ENCODE results near the gene BRIP1.

The BRIP1 gene

DNA sequence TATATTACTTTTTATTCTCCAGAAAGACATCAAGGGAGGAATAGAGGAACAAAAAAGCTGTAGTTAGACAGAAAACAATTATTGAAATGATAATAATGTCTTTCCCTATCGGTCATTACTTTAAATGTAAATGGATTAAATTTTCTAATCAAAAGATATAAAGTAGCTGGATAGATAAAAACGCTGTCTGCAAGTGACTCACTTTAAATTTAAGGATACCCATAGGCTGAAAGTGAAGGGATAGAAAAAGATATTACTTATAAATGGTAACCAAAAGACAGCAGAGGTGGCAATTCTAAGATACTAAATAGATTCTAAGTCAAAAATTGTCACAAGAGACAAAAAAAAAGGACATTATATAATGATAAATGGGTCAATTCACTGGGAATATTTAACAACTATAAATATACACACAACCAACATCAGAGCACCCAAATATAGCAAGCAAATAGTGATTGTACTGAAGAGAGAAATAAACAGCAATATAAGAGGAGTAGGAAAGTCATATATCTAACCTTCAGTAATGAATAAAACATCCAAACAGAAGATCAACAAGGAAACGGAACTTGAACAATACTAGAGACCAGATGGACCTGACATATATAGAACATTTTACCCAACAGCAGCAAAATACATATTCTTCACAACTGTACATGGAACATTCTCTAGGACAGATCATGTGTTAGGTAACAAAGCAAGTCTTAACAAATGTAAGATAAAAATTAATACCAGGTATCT is 116.9 kb downstream of the BRIP1 start:
- H3K27me3 ChIP-seq (ENCODE audit: control insufficient read depth, insufficient read depth, low read length) = no peaks in the 10 kb centered on the region
- no peak overlapping the region for H3K4me3 ChIP-seq (ENCODE audit: low read depth, low read length)
- H3K4me1 ChIP-seq (ENCODE audit: control insufficient read depth, insufficient read depth, low read length) = no peaks in the 10 kb centered on the region
- no peak overlapping the region for H3K9ac ChIP-seq (ENCODE audit: low read depth, low read length)
- peaks cover 13% of the 10 kb centered on the region for H3K9me3 ChIP-seq (ENCODE audit: control insufficient read depth, insufficient read depth, low read length)
- no peak overlapping the region for H3K27ac ChIP-seq (ENCODE audit: low read depth, low read length)
- peaks cover 14% of the 10 kb centered on the region for H3K36me3 ChIP-seq (ENCODE audit: control insufficient read depth, insufficient read depth, low read length)

DNA sequence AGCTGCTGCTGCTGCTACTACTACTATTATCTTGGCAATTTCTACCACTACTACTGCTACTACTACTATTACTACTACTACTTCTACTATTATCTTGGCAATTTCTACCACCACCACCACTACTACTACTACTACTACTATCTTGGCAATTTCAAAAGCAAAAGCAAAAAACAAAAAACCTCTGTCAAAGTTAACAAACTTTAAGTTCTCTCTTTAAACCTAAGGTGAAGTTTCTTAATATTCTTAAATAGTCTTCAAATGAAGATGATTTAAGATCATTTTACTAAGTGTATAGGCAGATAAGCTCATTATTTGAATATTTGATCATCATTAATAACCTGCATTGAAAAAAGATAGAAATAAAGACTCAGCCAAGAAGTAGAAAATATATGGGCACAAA is 118.5 kb downstream of the BRIP1 start:
- H3K27me3 ChIP-seq (ENCODE audit: control insufficient read depth, insufficient read depth, low read length) = no peaks in the 10 kb centered on the region
- H3K9me3 ChIP-seq (ENCODE audit: control insufficient read depth, insufficient read depth, low read length) = peaks cover 13% of the 10 kb centered on the region
- no peak overlapping the region for H3K9ac ChIP-seq (ENCODE audit: low read depth, low read length)
- no peak overlapping the region for H3K4me3 ChIP-seq (ENCODE audit: low read depth, low read length)
- no peak overlapping the region for H3K27ac ChIP-seq (ENCODE audit: low read depth, low read length)
- H3K4me1 ChIP-seq (ENCODE audit: control insufficient read depth, insufficient read depth, low read length) = no peaks in the 10 kb centered on the region
- peaks cover 27% of the 10 kb centered on the region for H3K36me3 ChIP-seq (ENCODE audit: control insufficient read depth, insufficient read depth, low read length)

DNA sequence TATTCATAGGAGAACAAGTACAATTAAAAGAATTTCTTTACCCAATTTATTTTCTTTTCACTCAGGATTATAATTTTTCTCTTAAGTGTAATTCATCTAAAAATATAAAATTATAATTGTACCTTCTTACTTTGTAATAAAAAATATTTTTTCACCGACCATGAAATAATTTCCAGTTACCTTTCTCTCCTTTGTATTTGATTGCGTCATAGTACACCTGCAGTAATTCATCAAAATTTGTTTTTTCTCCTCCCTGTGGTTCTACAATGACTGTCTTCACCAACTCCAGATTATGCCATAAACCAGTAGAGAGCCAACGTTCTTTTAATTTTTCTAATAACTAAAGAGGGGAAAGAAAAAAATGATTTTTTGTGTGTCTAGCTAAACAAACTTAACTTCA is 119.1 kb downstream of the BRIP1 start:
- Histone ChIP-seq H3K27ac (ENCODE audit: low read depth, low read length) (no peak overlapping the region), H3K9me3 (ENCODE audit: control insufficient read depth, insufficient read depth, low read length) (peaks cover 13% of the 10 kb centered on the region), H3K36me3 (ENCODE audit: control insufficient read depth, insufficient read depth, low read length) (peaks cover 28% of the 10 kb centered on the region), H3K4me1 (ENCODE audit: control insufficient read depth, insufficient read depth, low read length) (no peaks in the 10 kb centered on the region), H3K27me3 (ENCODE audit: control insufficient read depth, insufficient read depth, low read length) (no peaks in the 10 kb centered on the region), H3K9ac (ENCODE audit: low read depth, low read length) (no peak overlapping the region), H3K4me3 (ENCODE audit: low read depth, low read length) (no peak overlapping the region)

DNA sequence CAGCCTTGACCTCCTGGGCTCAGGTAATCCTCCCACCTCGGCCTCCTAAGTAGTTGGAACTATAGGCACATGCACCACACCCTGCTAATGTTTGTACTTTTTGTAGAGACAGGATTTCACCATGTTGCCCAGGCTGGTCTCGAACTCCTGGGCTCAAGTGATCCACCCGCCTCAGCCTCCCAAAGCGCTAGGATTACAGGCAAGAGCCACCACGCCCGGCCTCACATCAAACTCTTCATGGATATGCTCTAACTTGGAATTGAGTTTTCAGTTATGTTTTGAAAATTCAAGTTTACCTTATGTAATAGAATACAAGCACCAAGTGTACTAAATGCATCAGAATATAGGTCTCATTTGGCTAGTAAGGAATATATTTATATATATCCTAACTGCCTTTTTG is 119.6 kb downstream of the BRIP1 start:
- H3K9me3 ChIP-seq (ENCODE audit: control insufficient read depth, insufficient read depth, low read length) = peaks cover 13% of the 10 kb centered on the region
- H3K36me3 ChIP-seq (ENCODE audit: control insufficient read depth, insufficient read depth, low read length) = peaks cover 32% of the 10 kb centered on the region
- no peaks in the 10 kb centered on the region for H3K27me3 ChIP-seq (ENCODE audit: control insufficient read depth, insufficient read depth, low read length)
- no peak overlapping the region for H3K9ac ChIP-seq (ENCODE audit: low read depth, low read length)
- no peak overlapping the region for H3K27ac ChIP-seq (ENCODE audit: low read depth, low read length)
- H3K4me3 ChIP-seq (ENCODE audit: low read depth, low read length) = no peak overlapping the region
- H3K4me1 ChIP-seq (ENCODE audit: control insufficient read depth, insufficient read depth, low read length) = no peaks in the 10 kb centered on the region

DNA sequence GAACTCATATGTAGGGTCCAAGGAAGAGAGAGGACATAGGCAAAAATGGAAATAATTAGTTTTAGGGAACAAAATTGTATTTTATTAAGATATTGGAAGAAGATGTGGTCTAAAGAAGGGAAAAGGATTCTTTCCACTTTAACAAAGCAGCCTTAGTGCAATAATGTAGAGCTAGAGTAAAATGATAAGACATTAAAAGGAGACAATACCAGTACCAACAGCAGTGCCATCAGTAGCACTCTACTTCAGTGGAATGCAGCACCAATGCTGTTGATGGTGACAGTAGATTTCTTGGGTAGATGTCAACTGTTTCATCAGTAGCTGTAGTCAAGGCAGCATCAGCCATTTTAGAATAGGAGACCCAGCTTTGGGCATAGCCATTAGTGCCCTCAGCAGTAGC is 124.3 kb downstream of the BRIP1 start:
- Histone ChIP-seq H3K4me3 (ENCODE audit: low read depth, low read length) (no peak overlapping the region), H3K9me3 (ENCODE audit: control insufficient read depth, insufficient read depth, low read length) (no peaks in the 10 kb centered on the region), H3K36me3 (ENCODE audit: control insufficient read depth, insufficient read depth, low read length) (peaks cover 40% of the 10 kb centered on the region)

DNA sequence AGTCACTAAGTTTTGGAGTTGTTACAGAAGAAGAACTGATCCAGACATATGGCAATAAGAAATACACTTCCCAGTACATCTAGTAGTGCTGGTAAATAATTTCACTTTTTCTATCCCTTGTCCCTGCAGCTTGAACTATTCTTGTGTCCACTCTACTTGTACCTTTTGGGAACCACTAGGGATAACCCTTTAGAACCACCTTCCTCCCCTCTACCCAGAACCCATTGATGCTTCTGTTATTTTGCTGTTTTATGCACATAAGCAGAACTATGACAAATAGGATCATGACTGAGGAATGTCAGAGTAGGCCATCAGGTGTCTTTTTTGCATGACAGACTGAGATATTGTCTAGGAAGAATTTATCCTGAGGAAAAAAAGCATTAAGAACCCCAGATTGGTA is 125.1 kb downstream of the BRIP1 start:
- Histone ChIP-seq H3K9ac (ENCODE audit: low read depth, low read length) (no peak overlapping the region), H3K36me3 (ENCODE audit: control insufficient read depth, insufficient read depth, low read length) (peaks cover 40% of the 10 kb centered on the region), H3K27me3 (ENCODE audit: control insufficient read depth, insufficient read depth, low read length) (no peaks in the 10 kb centered on the region)

More for the DNA sequence above, 124.3 kb downstream of the BRIP1 start:
- no peaks in the 10 kb centered on the region for H3K27me3 ChIP-seq (ENCODE audit: control insufficient read depth, insufficient read depth, low read length)
- H3K4me1 ChIP-seq (ENCODE audit: control insufficient read depth, insufficient read depth, low read length) = no peaks in the 10 kb centered on the region
- no peak overlapping the region for H3K27ac ChIP-seq (ENCODE audit: low read depth, low read length)
- H3K9ac ChIP-seq (ENCODE audit: low read depth, low read length) = no peak overlapping the region

DNA sequence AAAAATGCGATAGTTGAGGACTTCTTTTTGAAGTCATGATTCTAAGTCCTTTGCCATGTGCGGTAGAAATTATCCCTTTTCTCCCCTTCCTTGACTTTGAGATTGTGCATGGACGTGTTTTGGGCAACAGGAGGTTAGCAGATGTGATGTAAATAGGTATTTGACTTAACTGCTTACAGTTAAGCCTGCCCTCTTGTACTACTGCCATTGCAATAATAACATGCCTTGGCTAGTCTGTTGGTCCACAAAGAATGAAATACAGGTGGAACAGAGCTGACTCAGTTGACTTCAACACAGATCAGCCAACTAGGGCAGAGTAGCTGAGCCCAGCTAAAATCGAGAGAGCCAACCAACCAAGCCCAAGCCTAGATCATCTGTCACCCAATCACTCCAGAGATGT is 125.5 kb downstream of the BRIP1 start:
- Histone ChIP-seq H3K27ac (ENCODE audit: low read depth, low read length) (no peak overlapping the region), H3K4me1 (ENCODE audit: control insufficient read depth, insufficient read depth, low read length) (no peaks in the 10 kb centered on the region), H3K36me3 (ENCODE audit: control insufficient read depth, insufficient read depth, low read length) (peaks cover 40% of the 10 kb centered on the region), H3K9me3 (ENCODE audit: control insufficient read depth, insufficient read depth, low read length) (no peaks in the 10 kb centered on the region), H3K4me3 (ENCODE audit: low read depth, low read length) (no peak overlapping the region), H3K27me3 (ENCODE audit: control insufficient read depth, insufficient read depth, low read length) (no peaks in the 10 kb centered on the region), H3K9ac (ENCODE audit: low read depth, low read length) (no peak overlapping the region)

More for the DNA sequence above, 125.1 kb downstream of the BRIP1 start:
- H3K4me3 ChIP-seq (ENCODE audit: low read depth, low read length) = no peak overlapping the region
- H3K4me1 ChIP-seq (ENCODE audit: control insufficient read depth, insufficient read depth, low read length) = no peaks in the 10 kb centered on the region
- H3K9me3 ChIP-seq (ENCODE audit: control insufficient read depth, insufficient read depth, low read length) = no peaks in the 10 kb centered on the region
- no peak overlapping the region for H3K27ac ChIP-seq (ENCODE audit: low read depth, low read length)

DNA sequence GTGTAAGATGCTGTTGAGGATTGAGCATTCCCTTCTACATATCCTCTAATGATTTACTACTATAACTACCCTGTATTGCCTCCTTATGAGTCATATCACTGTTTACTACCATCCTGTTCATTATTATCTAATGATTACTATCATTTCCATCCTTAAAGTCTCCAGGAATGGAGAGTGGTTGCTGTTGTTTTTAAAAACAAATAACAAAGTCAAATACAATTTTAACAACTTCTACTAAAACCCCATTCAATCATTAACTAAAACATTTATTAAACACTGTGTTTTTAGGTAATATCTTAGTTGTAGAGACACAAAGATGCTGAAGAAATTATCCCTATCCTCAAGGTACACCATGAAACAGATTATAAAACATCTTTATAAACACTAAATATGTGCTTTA is 126.9 kb downstream of the BRIP1 start:
- H3K4me1 ChIP-seq (ENCODE audit: control insufficient read depth, insufficient read depth, low read length) = no peaks in the 10 kb centered on the region
- H3K9me3 ChIP-seq (ENCODE audit: control insufficient read depth, insufficient read depth, low read length) = no peaks in the 10 kb centered on the region
- H3K9ac ChIP-seq (ENCODE audit: low read depth, low read length) = no peak overlapping the region
- no peak overlapping the region for H3K4me3 ChIP-seq (ENCODE audit: low read depth, low read length)
- peaks cover 27% of the 10 kb centered on the region for H3K36me3 ChIP-seq (ENCODE audit: control insufficient read depth, insufficient read depth, low read length)
- H3K27me3 ChIP-seq (ENCODE audit: control insufficient read depth, insufficient read depth, low read length) = no peaks in the 10 kb centered on the region
- H3K27ac ChIP-seq (ENCODE audit: low read depth, low read length) = no peak overlapping the region

DNA sequence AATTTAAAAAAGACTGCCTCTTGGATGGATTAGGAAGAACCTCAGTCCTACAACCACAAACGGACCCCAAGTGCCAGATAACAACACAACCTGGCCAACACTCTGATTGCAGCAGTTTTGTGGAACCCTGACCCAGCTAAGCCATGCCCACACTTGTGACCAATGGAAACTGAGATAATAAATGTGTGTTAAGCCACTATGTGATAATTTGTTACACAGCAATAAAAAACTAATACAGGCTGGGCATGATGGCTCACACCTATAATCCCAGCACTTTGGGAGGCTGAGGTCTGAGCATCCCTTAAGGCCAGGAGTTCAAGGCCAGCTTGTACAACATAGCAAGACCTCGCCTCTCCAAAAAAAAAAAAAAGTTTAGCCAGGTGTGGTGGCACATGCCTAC is 127.5 kb downstream of the BRIP1 start:
- Histone ChIP-seq H3K9me3 (ENCODE audit: control insufficient read depth, insufficient read depth, low read length) (no peaks in the 10 kb centered on the region), H3K4me3 (ENCODE audit: low read depth, low read length) (no peak overlapping the region), H3K4me1 (ENCODE audit: control insufficient read depth, insufficient read depth, low read length) (no peaks in the 10 kb centered on the region), H3K27me3 (ENCODE audit: control insufficient read depth, insufficient read depth, low read length) (no peaks in the 10 kb centered on the region), H3K9ac (ENCODE audit: low read depth, low read length) (no peak overlapping the region), H3K36me3 (ENCODE audit: control insufficient read depth, insufficient read depth, low read length) (peaks cover 21% of the 10 kb centered on the region), H3K27ac (ENCODE audit: low read depth, low read length) (no peak overlapping the region)

DNA sequence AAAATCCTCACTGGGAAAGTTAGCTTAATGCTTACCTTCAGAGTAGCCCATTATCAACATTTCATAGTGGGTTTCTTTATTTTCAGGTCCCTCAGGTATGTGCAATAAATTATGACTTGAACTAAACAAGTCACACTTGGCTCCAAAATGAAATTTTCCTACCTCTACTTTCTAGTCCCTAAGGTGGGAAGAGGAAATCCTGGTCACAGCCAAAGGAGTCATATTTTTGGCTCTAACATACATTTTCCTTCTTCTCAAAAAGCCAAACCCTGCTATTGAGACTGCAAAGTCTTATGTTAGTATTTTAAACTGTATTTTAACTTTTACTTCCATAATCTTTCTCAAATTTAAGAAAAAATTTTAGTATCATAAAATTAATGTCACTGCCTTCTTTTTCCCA is 128.9 kb downstream of the BRIP1 start:
- no peak overlapping the region for H3K9ac ChIP-seq (ENCODE audit: low read depth, low read length)
- H3K27ac ChIP-seq (ENCODE audit: low read depth, low read length) = no peak overlapping the region
- no peaks in the 10 kb centered on the region for H3K27me3 ChIP-seq (ENCODE audit: control insufficient read depth, insufficient read depth, low read length)
- no peaks in the 10 kb centered on the region for H3K9me3 ChIP-seq (ENCODE audit: control insufficient read depth, insufficient read depth, low read length)
- no peaks in the 10 kb centered on the region for H3K4me1 ChIP-seq (ENCODE audit: control insufficient read depth, insufficient read depth, low read length)
- no peak overlapping the region for H3K4me3 ChIP-seq (ENCODE audit: low read depth, low read length)
- peaks cover 13% of the 10 kb centered on the region; the same call in 1 of the 2 replicates for H3K36me3 ChIP-seq (ENCODE audit: control insufficient read depth, insufficient read depth, low read length)

DNA sequence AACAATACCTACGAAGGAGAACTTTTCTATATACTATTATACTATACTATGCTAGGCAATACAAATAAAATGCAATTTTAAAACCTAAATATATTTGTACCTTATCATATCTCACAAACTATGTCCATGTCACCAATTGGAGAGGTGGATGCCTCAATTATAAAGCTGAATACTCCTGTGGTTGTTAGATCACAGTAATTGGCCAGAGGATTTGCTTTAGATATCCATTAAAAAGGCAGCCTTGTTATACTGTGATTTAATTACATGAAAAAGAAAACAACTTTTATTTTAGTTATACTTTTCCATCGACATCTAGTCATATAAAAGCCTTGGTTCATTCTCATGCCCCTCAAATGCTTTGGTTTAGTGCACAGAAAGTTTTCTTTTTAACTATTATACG is 129.3 kb downstream of the BRIP1 start:
- H3K9me3 ChIP-seq (ENCODE audit: control insufficient read depth, insufficient read depth, low read length) = no peaks in the 10 kb centered on the region
- no peaks in the 10 kb centered on the region for H3K4me1 ChIP-seq (ENCODE audit: control insufficient read depth, insufficient read depth, low read length)
- no peak overlapping the region for H3K27ac ChIP-seq (ENCODE audit: low read depth, low read length)
- H3K36me3 ChIP-seq (ENCODE audit: control insufficient read depth, insufficient read depth, low read length) = peaks cover 10% of the 10 kb centered on the region; the same call in 1 of the 2 replicates
- no peak overlapping the region for H3K9ac ChIP-seq (ENCODE audit: low read depth, low read length)
- no peaks in the 10 kb centered on the region for H3K27me3 ChIP-seq (ENCODE audit: control insufficient read depth, insufficient read depth, low read length)
- H3K4me3 ChIP-seq (ENCODE audit: low read depth, low read length) = no peak overlapping the region

Data from HUES48 (cell line).